GM21528 (cell line): ENCODE data around the gene SLC4A8.

Source experiments
- ATAC-seq: cut with Tn5 transposase; IDR thresholded peaks from one replicate; pipeline ENCODE4 v1.9.1; 2021; ENCODE audit warnings: mild to moderate bottlenecking, moderate library complexity; ENCODE audit not compliant: unreplicated experiment, low FRiP score

Gene SLC4A8

GRCh38 chr12:51520576-51521325 lies 96.1 kb downstream of the SLC4A8 start:
- no peak for ATAC-seq

- ATAC-seq: no peak
Measured at GRCh38 chr12:51521554-51522276, 97.1 kb downstream of the SLC4A8 start.

DNA sequence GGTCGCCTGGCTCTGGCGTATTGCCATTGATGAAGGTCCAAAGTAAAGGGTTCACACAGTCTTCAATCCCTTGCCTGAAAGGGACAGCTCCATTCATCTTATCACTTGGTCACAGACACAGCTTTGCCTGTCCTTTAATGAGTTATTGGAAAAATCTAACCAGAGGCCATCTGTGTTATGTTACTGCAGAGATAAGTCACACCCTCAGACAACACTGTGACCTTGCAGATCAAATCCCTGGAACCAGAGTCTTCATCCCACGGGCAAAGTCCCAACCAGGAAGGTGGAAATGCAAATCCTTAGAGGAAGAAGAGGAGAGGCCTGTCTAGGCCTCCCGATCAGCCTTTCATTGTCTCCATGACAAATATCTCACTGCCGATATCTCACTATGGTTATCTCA lies 98.1 kb downstream of the SLC4A8 start:
- ATAC-seq: no peak

DNA sequence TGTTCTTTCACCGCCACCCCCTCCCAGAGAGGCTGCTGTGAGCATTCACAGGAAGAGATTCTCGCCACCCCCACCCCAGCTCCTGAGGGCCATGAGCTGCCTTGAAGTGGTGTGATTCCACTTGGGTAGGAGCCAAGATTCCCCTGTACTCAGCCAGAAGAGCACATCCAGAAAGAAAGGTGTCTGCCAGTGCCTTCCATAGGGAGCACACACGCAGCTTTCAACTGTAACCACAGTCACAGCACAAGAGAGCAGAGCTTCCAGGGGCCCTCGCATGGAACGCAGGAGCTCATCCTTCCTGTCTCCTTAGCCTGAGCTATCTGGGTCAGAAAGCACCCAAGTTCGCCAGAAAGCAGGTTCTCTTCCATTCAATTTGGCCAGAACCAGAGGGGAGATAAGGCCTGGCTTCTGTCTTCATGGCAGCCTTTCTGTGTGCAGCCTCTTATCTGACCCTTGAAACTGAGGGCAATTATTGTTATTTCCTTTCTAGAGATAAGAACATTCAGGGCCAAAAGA lies 99.8 kb downstream of the SLC4A8 start:
- no peak for ATAC-seq

GRCh38 chr12:51525518-51525917 lies 100.9 kb downstream of the SLC4A8 start:
- ATAC-seq: no peak

- ATAC-seq: no peak
Measured at GRCh38 chr12:51527966-51528365, 103.3 kb downstream of the SLC4A8 start.

DNA sequence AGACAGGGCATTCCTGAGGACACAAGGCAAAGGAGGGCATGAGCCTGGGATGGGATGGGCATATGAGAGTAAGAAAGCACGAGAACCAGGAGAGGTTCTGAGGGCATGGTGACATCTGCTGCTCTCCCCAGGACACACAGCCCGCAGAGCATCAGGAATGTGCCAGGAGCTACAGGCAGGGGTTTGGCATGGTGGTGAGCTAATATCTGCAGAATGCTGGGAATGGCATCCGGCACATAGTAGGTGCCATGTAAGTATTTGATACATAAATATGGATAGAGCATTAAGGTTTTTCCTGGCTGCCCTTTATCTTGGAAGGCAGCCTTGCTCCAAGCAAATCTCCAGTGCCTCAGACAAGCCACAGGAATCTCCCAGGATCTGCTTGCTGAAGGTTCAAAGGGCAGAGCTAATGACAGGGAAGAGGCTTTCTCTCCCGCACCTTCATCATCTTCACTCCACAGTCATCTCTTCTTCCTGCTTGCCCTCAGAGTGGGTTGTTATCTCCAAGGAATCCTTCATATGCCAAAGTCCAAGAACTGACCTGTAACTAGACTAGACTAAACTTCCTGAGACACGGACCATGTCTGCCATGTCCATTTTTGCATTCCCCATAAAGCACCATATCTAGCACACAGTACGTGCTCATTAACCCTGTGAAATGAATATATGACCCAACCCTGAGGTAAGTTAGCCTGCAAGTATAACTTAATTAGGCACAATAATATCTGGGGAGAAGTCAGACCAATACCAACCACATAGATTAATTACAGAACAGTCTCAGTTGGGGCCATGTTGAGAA lies 104.4 kb downstream of the SLC4A8 start:
- ATAC-seq: no peak

GRCh38 chr12:51529651-51529970 lies 105.0 kb downstream of the SLC4A8 start:
- ATAC-seq: no peak

DNA sequence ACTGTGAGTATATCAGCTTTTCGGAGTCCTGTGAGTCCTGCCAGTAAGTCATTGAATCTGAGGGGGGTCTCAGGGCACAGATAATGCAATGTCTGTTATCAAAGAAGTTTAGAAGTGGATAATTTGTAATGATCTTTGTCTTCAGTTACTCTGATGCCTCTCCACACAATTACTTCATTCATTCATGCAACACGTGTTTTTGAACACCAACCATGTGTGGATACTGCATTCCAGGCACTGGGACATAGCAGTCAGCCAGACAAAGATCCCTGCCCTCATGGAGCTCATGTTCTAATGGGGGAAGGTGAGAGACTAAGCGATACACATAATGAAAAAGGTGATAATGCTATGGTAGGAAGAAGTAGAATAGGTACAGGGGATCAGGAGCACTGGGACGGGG lies 105.6 kb downstream of the SLC4A8 start:
- no peak for ATAC-seq

GRCh38 chr12:51531284-51531977 lies 106.8 kb downstream of the SLC4A8 start:
- no peak for ATAC-seq

DNA sequence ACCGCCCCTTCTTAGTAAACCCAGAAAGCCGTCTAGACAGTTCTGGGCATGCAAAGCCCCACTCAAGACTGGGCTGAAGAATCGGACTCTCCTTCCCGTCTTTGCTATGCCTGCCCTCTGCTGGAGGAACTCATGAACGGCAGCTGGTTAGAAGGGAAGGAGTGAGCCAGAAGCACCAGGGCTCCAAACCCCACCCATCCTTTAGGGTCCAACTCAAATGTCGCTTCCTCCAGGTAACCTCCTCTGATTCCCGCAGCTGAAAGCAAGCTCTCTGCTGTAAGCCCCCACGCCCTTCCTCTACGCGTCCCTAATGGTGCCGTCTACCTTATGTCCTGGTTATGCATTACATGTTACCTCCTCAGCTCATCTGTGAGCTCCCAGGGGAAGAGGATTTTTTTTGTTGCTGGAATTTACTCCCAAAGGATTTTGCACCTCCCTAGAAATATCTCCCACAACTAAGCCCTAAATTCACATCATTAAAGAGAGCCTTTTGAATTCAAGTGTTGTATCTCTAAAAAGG lies 107.4 kb downstream of the SLC4A8 start:
- no peak for ATAC-seq

- ATAC-seq: no peak
Measured at GRCh38 chr12:51533799-51534198, 109.2 kb downstream of the SLC4A8 start.

GRCh38 chr12:51534216-51535074 lies 109.8 kb downstream of the SLC4A8 start:
- no peak for ATAC-seq

GRCh38 chr12:51536159-51536558 lies 111.5 kb downstream of the SLC4A8 start:
- no peak for ATAC-seq

- ATAC-seq: no peak
Measured at GRCh38 chr12:51538149-51538548, 113.5 kb downstream of the SLC4A8 start.

- ATAC-seq: no peak
Measured at GRCh38 chr12:51538599-51538998, 114.0 kb downstream of the SLC4A8 start.

- ATAC-seq: no peak
Measured at GRCh38 chr12:51540996-51541395, 116.4 kb downstream of the SLC4A8 start.

GRCh38 chr12:51546097-51546496 lies 121.5 kb downstream of the SLC4A8 start:
- no peak for ATAC-seq

GRCh38 chr12:51547606-51548005 lies 123.0 kb downstream of the SLC4A8 start:
- no peak for ATAC-seq
